HepG2 (cell line): ENCODE data around the gene PNPLA2. TPM values are rescaled to one million over a fixed set of nuclear protein-coding genes. Genes with fewer than 3 reads are reported as not detected.
A peak's percentile ranks its signal among the peaks of the same experiment; 100 is the strongest.

Source experiments
- ATAC-seq: fragments of 200-7000 bp; cut with Tn5 transposase; 3 replicates; pipeline ENCODE4 v1.9.1; 2020; ENCODE audit warnings: mild to moderate bottlenecking, moderate library complexity
- BruUV-seq: library from RNA; stranded (reverse); fragments of 400-500 nt; replicated peaks from 2 replicates; lab custom pipeline; 2021; lab: Mats Ljungman, UMichigan
- CTCF ChIA-PET: fragments of 300-600 bp; formaldehyde crosslinking; extraction: SDS; loops from one replicate; lab custom pipeline; 2021; ENCODE audit warnings: low total read pairs, inconsistent platforms, low intra/inter-chr PET ratio; lab: Yijun Ruan, JAX
- POLR2A ChIA-PET: fragments of 350-600 bp; sonication (Branson Sonifier 250); formaldehyde crosslinking; loops from one replicate; lab custom pipeline; 2020; ENCODE audit warnings: antibody characterized with exemption, inconsistent platforms; lab: Yijun Ruan, JAX
- DNase-seq: peaks from one replicate; pipeline ENCODE4 v3.0.0-alpha.2; 2015; ENCODE audit warnings: low spot score
- FAIRE-seq: peaks from 3 replicates; lab custom pipeline; 2011; peaks lifted over from hg19 to GRCh38; lab: Jason Lieb, UNC
- H2AFZ ChIP-seq: one replicate; pipeline ENCODE4 v1.6.1; 2011; ENCODE audit warnings: low read length, inconsistent platforms
- H3K27ac ChIP-seq: fragments of 300-600 bp; 3 replicates; pipeline ENCODE4 v1.8.0; 2011; ENCODE audit warnings: mixed run types, mild to moderate bottlenecking, mixed read lengths, low read length, inconsistent platforms; ENCODE audit not compliant: insufficient read depth; ENCODE audit errors: extremely low read length
- H3K27me3 ChIP-seq, 2 experiments: fragments of 200-600 bp in 1 of 2; 2 replicates in 1 of 2; 3 replicates in 1 of 2; pipeline versions ENCODE4 v1.6.0 to v1.8.0; 2011; ENCODE audit warnings: low read length in 2 of 2, mild to moderate bottlenecking in 2 of 2, moderate library complexity in 2 of 2, inconsistent platforms in 1 of 2; ENCODE audit not compliant: insufficient read depth in 2 of 2, control insufficient read depth in 1 of 2
- H3K36me3 ChIP-seq, 2 experiments: fragments of 200-600 bp in 1 of 2; replicated peaks in 1 of 2; 2 replicates in 1 of 2; 3 replicates in 1 of 2; pipeline versions ENCODE4 v1.5.1 to v1.8.0; 2011; ENCODE audit warnings: low read length in 2 of 2, inconsistent platforms in 1 of 2; ENCODE audit not compliant: insufficient read depth in 2 of 2, control insufficient read depth in 1 of 2
- H3K4me1 ChIP-seq: 2 replicates; pipeline ENCODE4 v1.5.1; 2012; ENCODE audit warnings: low read length, inconsistent platforms; ENCODE audit not compliant: insufficient read depth
- H3K4me2 ChIP-seq: 2 replicates; pipeline ENCODE4 v1.6.0; 2011; ENCODE audit warnings: low read depth, low read length, inconsistent platforms
- H3K4me3 ChIP-seq, 3 experiments: fragments of 200-600 bp in 1 of 3; sonication (generic), shearing (Covaris generic) in 1 of 3; replicated peaks in 1 of 3; 2 replicates each; pipeline ENCODE4 v1.5.1; 2011 to 2016; ENCODE audit warnings: low read length in 3 of 3, inconsistent platforms in 2 of 3, low read depth in 2 of 3, mild to moderate bottlenecking in 2 of 3, control low read depth in 1 of 3, mixed read lengths in 1 of 3; ENCODE audit not compliant: insufficient read depth in 1 of 3
- H3K79me2 ChIP-seq: one replicate; pipeline ENCODE4 v1.6.1; 2011; ENCODE audit warnings: low read length, inconsistent platforms; ENCODE audit not compliant: insufficient read depth
- H3K9ac ChIP-seq: 2 replicates; pipeline ENCODE4 v1.6.0; 2011; ENCODE audit warnings: mild to moderate bottlenecking, low read depth, low read length, inconsistent platforms; ENCODE audit not compliant: insufficient read depth
- H3K9me3 ChIP-seq: 2 replicates; pipeline ENCODE4 v1.5.1; 2012; ENCODE audit warnings: mild to moderate bottlenecking, low read length
- H4K20me1 ChIP-seq: 2 replicates; pipeline ENCODE4 v1.6.0; 2011; ENCODE audit warnings: inconsistent platforms, mild to moderate bottlenecking, low read length, moderate library complexity; ENCODE audit not compliant: insufficient read depth
- AGO1 ChIP-seq: fragments of 200-400 bp; formaldehyde crosslinking; IDR thresholded peaks from 2 replicates; pipeline ENCODE4 v1.6.1; 2017; ENCODE audit warnings: mild to moderate bottlenecking, low read depth, low read length, moderate library complexity; ENCODE audit not compliant: poor library complexity, severe bottlenecking
- CENPT ChIP-seq: sonication (generic); formaldehyde crosslinking; IDR thresholded peaks from 2 replicates; pipeline ENCODE4 v1.8.0; 2022; ENCODE audit warnings: low read depth, mild to moderate bottlenecking, moderate library complexity, missing genetic modification reagents
- KAT7 ChIP-seq: IDR thresholded peaks from 2 replicates; pipeline ENCODE4 v1.6.1; 2018; ENCODE audit warnings: borderline replicate concordance, missing compliant biosample characterization
- KDM2A ChIP-seq: sonication (generic); formaldehyde crosslinking; IDR thresholded peaks from 2 replicates; pipeline ENCODE4 v1.4.0; 2020; ENCODE audit warnings: low read depth, missing genetic modification reagents, borderline replicate concordance
- MED8 ChIP-seq: sonication (generic); formaldehyde crosslinking; IDR thresholded peaks from 2 replicates; pipeline ENCODE4 v1.8.1; 2023; ENCODE audit warnings: mild to moderate bottlenecking, missing genetic modification reagents; ENCODE audit not compliant: insufficient replicate concordance
- NONO ChIP-seq, 2 experiments: fragments of 450-650 bp in 1 of 2; sonication (generic) in 1 of 2; formaldehyde crosslinking in 1 of 2; IDR thresholded peaks in 1 of 2; conservative IDR thresholded peaks in 1 of 2; 2 replicates each; pipeline versions ENCODE4 v1.6.1 to v1.8.0; 2017 to 2022; ENCODE audit warnings: mild to moderate bottlenecking in 1 of 2, missing genetic modification reagents in 1 of 2, moderate library complexity in 1 of 2
- ZNF788 ChIP-seq: sonication (generic); formaldehyde crosslinking; IDR thresholded peaks from 2 replicates; pipeline ENCODE4 v1.5.0; 2020; ENCODE audit warnings: mild to moderate bottlenecking, missing genetic modification reagents, borderline replicate concordance
- WGBS: methylation state at CpG from one replicate; pipeline ENCODE4 v1.1.6; 2017; ENCODE audit warnings: low lambda C conversion rate; 5-methylcytosine and 5-hydroxymethylcytosine counted together
- in situ Hi-C: cut with HindIII; loops from 2 replicates; pipeline ENCODE4 v1.10.0; 2017; ENCODE audit warnings: low pct_unique_long_range_greater_than_20kb; ENCODE audit not compliant: extremely low pct_ligation_motif_present
- intact Hi-C: fragments of 100-400 bp; cut with micrococcal nuclease; formaldehyde crosslinking; loops from one replicate; pipeline ENCODE4 v1.10.0; 2022; ENCODE audit not compliant: unreplicated experiment
- polyA plus RNA-seq, 8 experiments: library from polyadenylated mRNA; depleted of rRNA in 3 of 8; stranded (reverse) in 7 of 8; unstranded in 1 of 8; fragments of >200 nt; fragmentation: Illumina TruSeq in 4 of 8; extraction: Trizol in 4 of 8; gene quantifications; 2 replicates each; pipeline versions ENCODE4 v1.2.1 to v1.2.3, GENCODE V29; 2011 to 2016; ENCODE audit warnings: low read depth in 4 of 8, missing spikeins in 1 of 8, mixed read lengths in 1 of 8; ENCODE audit not compliant: insufficient read depth in 1 of 8
- total RNA-seq, 5 experiments: library from RNA; depleted of rRNA; stranded (reverse); fragments of >200 nt; fragmentation: Illumina TruSeq; extraction: Trizol; gene quantifications; 2 replicates each; pipeline ENCODE4 v1.2.3, GENCODE V29; 2016; ENCODE audit warnings: low read depth in 1 of 5
- TF ChIP-seq, protein P1 (sequence below): sonication (generic); formaldehyde crosslinking; IDR thresholded peaks from 2 replicates; pipeline ENCODE4 v1.4.0; 2020; ENCODE audit warnings: missing genetic modification reagents
- TF ChIP-seq, protein P2 (sequence below): sonication (generic); formaldehyde crosslinking; IDR thresholded peaks from 2 replicates; pipeline ENCODE4 v1.5.0; 2020; ENCODE audit warnings: mild to moderate bottlenecking, missing genetic modification reagents, moderate library complexity
- TF ChIP-seq, protein P3 (sequence below): sonication (generic); formaldehyde crosslinking; IDR thresholded peaks from 2 replicates; pipeline ENCODE4 v1.4.0; 2020; ENCODE audit warnings: missing genetic modification reagents; ENCODE audit errors: not compliant biosample characterization
- TF ChIP-seq, protein P4 (sequence below): sonication (generic); formaldehyde crosslinking; IDR thresholded peaks from 2 replicates; pipeline ENCODE4 v1.5.1; 2020; ENCODE audit warnings: mild to moderate bottlenecking, missing genetic modification reagents, moderate library complexity

The PNPLA2 gene
- total and polyA plus RNA-seq, 2 of the 13 experiments (the other 11 are each of a cell fraction or from before 2014, with no cell fraction given) = 10.5 to 43.2 TPM

DNA sequence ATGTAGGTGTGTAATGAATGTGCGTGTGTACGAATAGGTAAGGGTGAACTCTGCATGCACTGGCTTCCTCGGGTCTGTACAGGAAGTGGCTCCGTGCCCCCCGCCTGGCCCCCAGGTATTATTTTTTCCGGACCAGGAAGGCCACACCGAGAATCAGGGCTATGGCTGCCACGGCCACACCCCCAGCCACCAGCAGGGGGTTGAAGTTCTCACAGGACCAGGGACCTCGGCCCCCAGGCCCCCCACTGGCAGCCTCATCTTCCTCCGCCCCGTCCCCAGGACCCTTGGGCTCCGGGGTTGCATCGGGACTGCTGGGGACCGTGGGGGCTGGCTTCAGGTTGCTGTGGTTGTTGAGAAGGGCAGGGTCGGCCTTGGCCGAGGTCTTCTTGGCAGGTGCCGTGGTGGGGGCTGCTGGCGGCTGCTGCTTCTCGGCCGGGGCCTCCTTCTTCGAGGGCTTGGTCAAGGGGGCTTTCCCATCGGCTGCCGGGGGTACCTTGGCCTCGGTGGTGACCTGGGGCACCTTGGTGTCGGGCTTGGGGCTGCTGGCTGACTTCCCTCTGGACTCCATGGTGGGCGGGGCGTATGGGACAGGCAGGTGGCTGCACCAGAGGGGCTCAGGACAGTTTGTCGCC is 30.6 kb upstream of the PNPLA2 start:
- in situ Hi-C loops (no loop called here), intact Hi-C loops (no loop called here)
- ATAC-seq = peak; percentile 43
- H3K27ac ChIP-seq = no peak overlapping the region
- no peaks in the 10 kb centered on the region for H3K79me2 ChIP-seq
- BruUV-seq = no TSS peak
- peaks cover 21% of the 10 kb centered on the region for H3K4me1 ChIP-seq
- H3K9ac ChIP-seq = no peak overlapping the region
- H3K4me3 ChIP-seq = peak overlapping the region in 2 of 3 experiments; percentile 27 to 43; a peak in 3 of 6 replicates
- peaks cover 0 to 2% of the 10 kb centered on the region in 2 experiments; a peak in 1 of 5 replicates for H3K36me3 ChIP-seq
- peaks cover 0 to 2% of the 10 kb centered on the region in 2 experiments; a peak in 1 of 5 replicates for H3K27me3 ChIP-seq
- WGBS = 26% methylated on average over 14 of the region's 28 CpGs
- peak overlapping the region; percentile 51 for H3K4me2 ChIP-seq
- DNase-seq = no peak
- no peaks in the 10 kb centered on the region for H3K9me3 ChIP-seq
- ChIA-PET POLR2A (no interaction called here), CTCF (no interaction called here)
- no peak for FAIRE-seq
- H2AFZ ChIP-seq = no peak overlapping the region
- no peaks in the 10 kb centered on the region for H4K20me1 ChIP-seq
- peak; percentile 34; the same call in 1 of the 2 replicates for TF ChIP-seq KDM2A (CRISPR knock-in tag)
- no peak for TF ChIP-seq MED8 (CRISPR knock-in tag)
- no peak for TF ChIP-seq ZNF788
- TF ChIP-seq, protein P1, sequence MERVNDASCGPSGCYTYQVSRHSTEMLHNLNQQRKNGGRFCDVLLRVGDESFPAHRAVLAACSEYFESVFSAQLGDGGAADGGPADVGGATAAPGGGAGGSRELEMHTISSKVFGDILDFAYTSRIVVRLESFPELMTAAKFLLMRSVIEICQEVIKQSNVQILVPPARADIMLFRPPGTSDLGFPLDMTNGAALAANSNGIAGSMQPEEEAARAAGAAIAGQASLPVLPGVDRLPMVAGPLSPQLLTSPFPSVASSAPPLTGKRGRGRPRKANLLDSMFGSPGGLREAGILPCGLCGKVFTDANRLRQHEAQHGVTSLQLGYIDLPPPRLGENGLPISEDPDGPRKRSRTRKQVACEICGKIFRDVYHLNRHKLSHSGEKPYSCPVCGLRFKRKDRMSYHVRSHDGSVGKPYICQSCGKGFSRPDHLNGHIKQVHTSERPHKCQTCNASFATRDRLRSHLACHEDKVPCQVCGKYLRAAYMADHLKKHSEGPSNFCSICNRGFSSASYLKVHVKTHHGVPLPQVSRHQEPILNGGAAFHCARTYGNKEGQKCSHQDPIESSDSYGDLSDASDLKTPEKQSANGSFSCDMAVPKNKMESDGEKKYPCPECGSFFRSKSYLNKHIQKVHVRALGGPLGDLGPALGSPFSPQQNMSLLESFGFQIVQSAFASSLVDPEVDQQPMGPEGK (CRISPR knock-in tag) = peak; percentile 78
- TF ChIP-seq, protein P2, sequence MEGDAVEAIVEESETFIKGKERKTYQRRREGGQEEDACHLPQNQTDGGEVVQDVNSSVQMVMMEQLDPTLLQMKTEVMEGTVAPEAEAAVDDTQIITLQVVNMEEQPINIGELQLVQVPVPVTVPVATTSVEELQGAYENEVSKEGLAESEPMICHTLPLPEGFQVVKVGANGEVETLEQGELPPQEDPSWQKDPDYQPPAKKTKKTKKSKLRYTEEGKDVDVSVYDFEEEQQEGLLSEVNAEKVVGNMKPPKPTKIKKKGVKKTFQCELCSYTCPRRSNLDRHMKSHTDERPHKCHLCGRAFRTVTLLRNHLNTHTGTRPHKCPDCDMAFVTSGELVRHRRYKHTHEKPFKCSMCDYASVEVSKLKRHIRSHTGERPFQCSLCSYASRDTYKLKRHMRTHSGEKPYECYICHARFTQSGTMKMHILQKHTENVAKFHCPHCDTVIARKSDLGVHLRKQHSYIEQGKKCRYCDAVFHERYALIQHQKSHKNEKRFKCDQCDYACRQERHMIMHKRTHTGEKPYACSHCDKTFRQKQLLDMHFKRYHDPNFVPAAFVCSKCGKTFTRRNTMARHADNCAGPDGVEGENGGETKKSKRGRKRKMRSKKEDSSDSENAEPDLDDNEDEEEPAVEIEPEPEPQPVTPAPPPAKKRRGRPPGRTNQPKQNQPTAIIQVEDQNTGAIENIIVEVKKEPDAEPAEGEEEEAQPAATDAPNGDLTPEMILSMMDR = peak; percentile 34
- TF ChIP-seq AGO1 = peak; percentile 53
- TF ChIP-seq, protein P3, sequence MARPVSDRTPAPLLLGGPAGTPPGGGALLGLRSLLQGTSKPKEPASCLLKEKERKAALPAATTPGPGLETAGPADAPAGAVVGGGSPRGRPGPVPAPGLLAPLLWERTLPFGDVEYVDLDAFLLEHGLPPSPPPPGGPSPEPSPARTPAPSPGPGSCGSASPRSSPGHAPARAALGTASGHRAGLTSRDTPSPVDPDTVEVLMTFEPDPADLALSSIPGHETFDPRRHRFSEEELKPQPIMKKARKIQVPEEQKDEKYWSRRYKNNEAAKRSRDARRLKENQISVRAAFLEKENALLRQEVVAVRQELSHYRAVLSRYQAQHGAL (CRISPR knock-in tag) = no peak
- TF ChIP-seq, protein P4, sequence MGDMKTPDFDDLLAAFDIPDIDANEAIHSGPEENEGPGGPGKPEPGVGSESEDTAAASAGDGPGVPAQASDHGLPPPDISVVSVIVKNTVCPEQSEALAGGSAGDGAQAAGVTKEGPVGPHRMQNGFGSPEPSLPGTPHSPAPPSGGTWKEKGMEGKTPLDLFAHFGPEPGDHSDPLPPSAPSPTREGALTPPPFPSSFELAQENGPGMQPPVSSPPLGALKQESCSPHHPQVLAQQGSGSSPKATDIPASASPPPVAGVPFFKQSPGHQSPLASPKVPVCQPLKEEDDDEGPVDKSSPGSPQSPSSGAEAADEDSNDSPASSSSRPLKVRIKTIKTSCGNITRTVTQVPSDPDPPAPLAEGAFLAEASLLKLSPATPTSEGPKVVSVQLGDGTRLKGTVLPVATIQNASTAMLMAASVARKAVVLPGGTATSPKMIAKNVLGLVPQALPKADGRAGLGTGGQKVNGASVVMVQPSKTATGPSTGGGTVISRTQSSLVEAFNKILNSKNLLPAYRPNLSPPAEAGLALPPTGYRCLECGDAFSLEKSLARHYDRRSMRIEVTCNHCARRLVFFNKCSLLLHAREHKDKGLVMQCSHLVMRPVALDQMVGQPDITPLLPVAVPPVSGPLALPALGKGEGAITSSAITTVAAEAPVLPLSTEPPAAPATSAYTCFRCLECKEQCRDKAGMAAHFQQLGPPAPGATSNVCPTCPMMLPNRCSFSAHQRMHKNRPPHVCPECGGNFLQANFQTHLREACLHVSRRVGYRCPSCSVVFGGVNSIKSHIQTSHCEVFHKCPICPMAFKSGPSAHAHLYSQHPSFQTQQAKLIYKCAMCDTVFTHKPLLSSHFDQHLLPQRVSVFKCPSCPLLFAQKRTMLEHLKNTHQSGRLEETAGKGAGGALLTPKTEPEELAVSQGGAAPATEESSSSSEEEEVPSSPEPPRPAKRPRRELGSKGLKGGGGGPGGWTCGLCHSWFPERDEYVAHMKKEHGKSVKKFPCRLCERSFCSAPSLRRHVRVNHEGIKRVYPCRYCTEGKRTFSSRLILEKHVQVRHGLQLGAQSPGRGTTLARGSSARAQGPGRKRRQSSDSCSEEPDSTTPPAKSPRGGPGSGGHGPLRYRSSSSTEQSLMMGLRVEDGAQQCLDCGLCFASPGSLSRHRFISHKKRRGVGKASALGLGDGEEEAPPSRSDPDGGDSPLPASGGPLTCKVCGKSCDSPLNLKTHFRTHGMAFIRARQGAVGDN (CRISPR knock-in tag) = peak; percentile 41; the same call in 1 of the 2 replicates
- no peak for TF ChIP-seq KAT7 (CRISPR knock-in tag)
- no peak for TF ChIP-seq CENPT
- TF ChIP-seq NONO (IDR thresholded peaks at IDR 0.05) = no peak
- TF ChIP-seq NONO (CRISPR knock-in tag; conservative IDR thresholded peaks at IDR 0.05) = peak; percentile 28; the same call in 1 of the 2 replicates
